DND-41 (cell line): ENCODE results near the gene LGALS8.

Source experiments
- CTCF ChIP-seq: IDR thresholded peaks from 2 replicates; pipeline ENCODE4 v1.5.1; 2012; ENCODE audit warnings: borderline replicate concordance, low read length, moderate library complexity, mild to moderate bottlenecking; ENCODE audit not compliant: poor library complexity, severe bottlenecking; ENCODE audit errors: extremely low read depth
- EZH2 ChIP-seq: IDR thresholded peaks from 3 replicates; pipeline ENCODE4 v1.6.1; 2012; ENCODE audit warnings: borderline replicate concordance, low read depth, mild to moderate bottlenecking, moderate library complexity, low read length, inconsistent platforms; ENCODE audit not compliant: severe bottlenecking

- no peak for TF ChIP-seq CTCF
- TF ChIP-seq EZH2: no peak
Measured at GRCh38 chr1:236552096-236552495, 28.3 kb downstream of the LGALS8 start.
